CD8-positive, alpha-beta memory T cell (primary cell): ENCODE results near the gene ZNF544. TPM values are rescaled to one million over a fixed set of nuclear protein-coding genes. Genes with fewer than 3 reads are reported as not detected.
A peak's percentile ranks its signal among the peaks of the same experiment; 100 is the strongest.

Experiments used
- CTCF ChIA-PET: fragments of 350-600 bp; sonication (Branson Sonifier 250); formaldehyde crosslinking; loops from one replicate; lab custom pipeline; 2021; ENCODE audit warnings: antibody characterized with exemption; lab: Charles Lee
- POLR2A ChIA-PET: fragments of 350-600 bp; sonication (Branson Sonifier 250); formaldehyde crosslinking; loops from one replicate; lab custom pipeline; 2021; ENCODE audit warnings: antibody characterized with exemption; lab: Charles Lee
- DNase-seq, 5 donors: peaks; one replicate each; pipeline versions ENCODE4 v3.0.0 to v3.0.0-alpha.2; 2020 to 2022; ENCODE audit warnings: mixed read lengths in 1 of 5
- H3K27ac ChIP-seq: one replicate; pipeline ENCODE4 v1.7.0; 2013; ENCODE audit warnings: low read depth, mild to moderate bottlenecking, low read length, moderate library complexity
- H3K27me3 ChIP-seq: 2 replicates; pipeline ENCODE4 v1.7.0; 2013; ENCODE audit warnings: low read length, mild to moderate bottlenecking; ENCODE audit not compliant: insufficient read depth, poor library complexity, severe bottlenecking
- H3K36me3 ChIP-seq: 2 replicates; pipeline ENCODE4 v1.7.0; 2013; ENCODE audit warnings: mild to moderate bottlenecking, low read length, moderate library complexity; ENCODE audit not compliant: insufficient read depth
- H3K4me1 ChIP-seq: 2 replicates; pipeline ENCODE4 v1.7.0; 2013; ENCODE audit warnings: mild to moderate bottlenecking, low read length, moderate library complexity; ENCODE audit not compliant: insufficient read depth
- H3K4me3 ChIP-seq: 2 replicates; pipeline ENCODE4 v1.7.0; 2013; ENCODE audit warnings: mild to moderate bottlenecking, low read length
- H3K9me3 ChIP-seq: 2 replicates; pipeline ENCODE4 v1.7.0; 2013; ENCODE audit warnings: mild to moderate bottlenecking, low read length
- H3K27ac Mint-ChIP-seq, 8 donors: one replicate each; pipeline ENCODE4 v1.8.0; 2020 to 2021; ENCODE audit warnings: mixed read lengths in 8 of 8, mild to moderate bottlenecking in 6 of 8, inconsistent platforms in 3 of 8, moderate library complexity in 3 of 8
- H3K27me3 Mint-ChIP-seq, 2 donors: one replicate each; pipeline ENCODE4 v1.8.0; 2020 to 2021; ENCODE audit warnings: mixed read lengths in 2 of 2, mild to moderate bottlenecking in 1 of 2, moderate library complexity in 1 of 2
- H3K36me3 Mint-ChIP-seq, 3 donors: one replicate each; pipeline ENCODE4 v1.8.0; 2020 to 2021; ENCODE audit warnings: mixed read lengths in 3 of 3, inconsistent platforms in 1 of 3, mild to moderate bottlenecking in 1 of 3
- H3K4me1 Mint-ChIP-seq, 3 donors: one replicate each; pipeline ENCODE4 v1.8.0; 2020 to 2021; ENCODE audit warnings: mixed read lengths in 3 of 3, inconsistent platforms in 1 of 3, mild to moderate bottlenecking in 1 of 3
- H3K4me3 Mint-ChIP-seq, 7 donors: one replicate each; pipeline ENCODE4 v1.8.0; 2020 to 2021; ENCODE audit warnings: mixed read lengths in 7 of 7, mild to moderate bottlenecking in 6 of 7, moderate library complexity in 4 of 7, inconsistent platforms in 2 of 7
- H3K9me3 Mint-ChIP-seq, 5 donors: one replicate each; pipeline ENCODE4 v1.8.0; 2020 to 2022; ENCODE audit warnings: mixed read lengths in 5 of 5, mild to moderate bottlenecking in 3 of 5, moderate library complexity in 2 of 5, inconsistent platforms in 1 of 5
- polyA plus RNA-seq: library from polyadenylated mRNA; unstranded; fragments of 300-500 nt; fragmentation: Illumina TruSeq; gene quantifications from one replicate; pipeline ENCODE4 v1.2.3, GENCODE V29; 2021
- total RNA-seq, 2 experiments: library from RNA; stranded (reverse); gene quantifications; one replicate each; pipeline ENCODE4 v1.2.3, GENCODE V29; 2021

The ZNF544 gene
- total and polyA plus RNA-seq, 3 experiments from 2014 or later = 29.2 to 56.8 (median 51.8) TPM

- H3K4me3 Mint-ChIP-seq = peak overlapping the region; percentile 86 to 99 (median 97)
- no peak for DNase-seq
- peak overlapping the region; percentile 65 to 98 (median 96) for H3K27ac Mint-ChIP-seq
- Histone ChIP-seq H3K4me1 (peaks cover 12% of the 10 kb centered on the region), H3K36me3 (peaks cover 4% of the 10 kb centered on the region), H3K4me3 (peak overlapping the region; percentile 97), H3K9me3 (no peaks in the 10 kb centered on the region), H3K27ac (peak overlapping the region; percentile 82), H3K27me3 (no peaks in the 10 kb centered on the region)
- peaks cover 12 to 37% (median 30%) of the 10 kb centered on the region in 3 donors for H3K36me3 Mint-ChIP-seq
- H3K4me1 Mint-ChIP-seq = peaks cover 44 to 61% (median 54%) of the 10 kb centered on the region in 3 donors
- no peaks in the 10 kb centered on the region for H3K27me3 Mint-ChIP-seq
- POLR2A ChIA-PET = interaction anchor here (1.2 to 1.5 kb wide), 3 partner anchors 94 to 199 kb away, joined by 3 to 6 read pairs (median 3); partner anchors contain the start of genes ZNF274, ZNF446 and ZNF584
- CTCF ChIA-PET = no interaction called here
- H3K9me3 Mint-ChIP-seq = peaks cover 0 to 26% (median 11%) of the 10 kb centered on the region in 5 donors
Measured at GRCh38 chr19:58277748-58278540, 49.2 kb downstream of the ZNF544 start.

GRCh38 chr19:58278541-58279041, 49.9 kb downstream of the ZNF544 start, which contains the start of gene ZNF8:
TSS of gene ZNF8 (plus strand) at chr19:58278955. CDS start at chr19:58279082, 127 bp downstream.
- Histone ChIP-seq H3K27ac (peak within 1 kb of the TSS; percentile 82), H3K9me3 (no peaks in the 10 kb centered on the region), H3K36me3 (peaks cover 4% of the 10 kb centered on the region), H3K4me3 (peak within 1 kb of the TSS; percentile 97), H3K4me1 (peaks cover 12% of the 10 kb centered on the region), H3K27me3 (no peaks in the 10 kb centered on the region)
- Mint-ChIP-seq H3K27me3 (no peaks in the 10 kb centered on the region), H3K36me3 (peaks cover 12 to 38% (median 30%) of the 10 kb centered on the region in 3 donors), H3K4me3 (peak within 1 kb of the TSS; percentile 86 to 99 (median 97)), H3K27ac (peak within 1 kb of the TSS; percentile 65 to 98 (median 96)), H3K9me3 (peaks cover 0 to 20% (median 8%) of the 10 kb centered on the region in 5 donors), H3K4me1 (peaks cover 44 to 61% (median 54%) of the 10 kb centered on the region in 3 donors)
- POLR2A ChIA-PET = interaction anchor here (1.2 to 1.5 kb wide), 3 partner anchors 95 to 198 kb away, joined by 3 to 6 read pairs (median 3); partner anchors contain the start of genes ZNF274, ZNF446 and ZNF584
- peak; percentile 94 to 97 (median 96) for DNase-seq
- CTCF ChIA-PET = no interaction called here

GRCh38 chr19:58279042-58279924, 50.6 kb downstream of the ZNF544 start:
- Histone ChIP-seq H3K4me1 (peaks cover 12% of the 10 kb centered on the region), H3K4me3 (peak overlapping the region; percentile 97), H3K27ac (peak overlapping the region; percentile 82), H3K36me3 (peaks cover 3% of the 10 kb centered on the region), H3K27me3 (no peaks in the 10 kb centered on the region), H3K9me3 (no peaks in the 10 kb centered on the region)
- Mint-ChIP-seq H3K27ac (peak overlapping the region; percentile 65 to 98 (median 96)), H3K4me1 (peaks cover 44 to 61% (median 54%) of the 10 kb centered on the region in 3 donors), H3K4me3 (peak overlapping the region; percentile 86 to 99 (median 97)), H3K36me3 (peaks cover 10 to 36% (median 27%) of the 10 kb centered on the region in 3 donors), H3K9me3 (peaks cover 0 to 17% (median 6%) of the 10 kb centered on the region in 5 donors), H3K27me3 (no peaks in the 10 kb centered on the region)
- CTCF ChIA-PET = interaction anchor here (0.9 kb wide), 1 partner anchor 240 kb away, joined by 3 read pairs; the partner anchor contains the start of gene ZBTB45
- peak in 4 of 5 donors; percentile 11 to 58 (median 27) for DNase-seq
- POLR2A ChIA-PET = interaction anchor here (0.6 to 1.5 kb wide), 4 partner anchors 95 to 284 kb away, joined by 3 to 6 read pairs (median 3); partner anchors contain the start of genes ZNF274, ZNF446 and ZNF584

GRCh38 chr19:58279925-58280316, 51.2 kb downstream of the ZNF544 start:
- POLR2A ChIA-PET = interaction anchor here (0.6 kb wide), 1 partner anchor 284 kb away, joined by 3 read pairs; no protein-coding TSS in a partner anchor

GRCh38 chr19:58284199-58284598, 55.5 kb downstream of the ZNF544 start:
- Mint-ChIP-seq H3K27ac (no peak overlapping the region), H3K9me3 (no peaks in the 10 kb centered on the region), H3K27me3 (no peaks in the 10 kb centered on the region), H3K36me3 (peaks cover 5 to 53% (median 13%) of the 10 kb centered on the region in 3 donors), H3K4me3 (no peak overlapping the region), H3K4me1 (peaks cover 26 to 32% (median 32%) of the 10 kb centered on the region in 3 donors)
- H3K4me3 ChIP-seq = no peak overlapping the region
- no peak overlapping the region for H3K27ac ChIP-seq
- no peaks in the 10 kb centered on the region for H3K9me3 ChIP-seq
- H3K4me1 ChIP-seq = peaks cover 12% of the 10 kb centered on the region
- no peak for DNase-seq
- ChIA-PET CTCF (no interaction called here), POLR2A (no interaction called here)
- H3K27me3 ChIP-seq = no peaks in the 10 kb centered on the region
- H3K36me3 ChIP-seq = peaks cover 29% of the 10 kb centered on the region

More at GRCh38 chr19:58279925-58280316, 51.2 kb downstream of the ZNF544 start:
- Mint-ChIP-seq H3K4me3 (peak overlapping the region; percentile 86 to 99 (median 97)), H3K36me3 (peaks cover 6 to 33% (median 21%) of the 10 kb centered on the region in 3 donors), H3K9me3 (peaks cover 0 to 12% (median 3%) of the 10 kb centered on the region in 5 donors), H3K27me3 (no peaks in the 10 kb centered on the region), H3K4me1 (peaks cover 43 to 58% (median 54%) of the 10 kb centered on the region in 3 donors), H3K27ac (peak overlapping the region; percentile 3 to 97 (median 95))
- H3K4me1 ChIP-seq = peaks cover 12% of the 10 kb centered on the region
- H3K9me3 ChIP-seq = no peaks in the 10 kb centered on the region
- H3K27ac ChIP-seq = peak overlapping the region; percentile 82
- H3K36me3 ChIP-seq = no peaks in the 10 kb centered on the region
- H3K4me3 ChIP-seq = peak overlapping the region; percentile 97
- CTCF ChIA-PET = interaction anchor here (0.9 kb wide), 1 partner anchor 240 kb away, joined by 3 read pairs; the partner anchor contains the start of gene ZBTB45
- no peak for DNase-seq
- H3K27me3 ChIP-seq = no peaks in the 10 kb centered on the region

- POLR2A ChIA-PET = no interaction called here
Measured at GRCh38 chr19:58291943-58292342, 63.2 kb downstream of the ZNF544 start.

More at GRCh38 chr19:58291943-58292342, 63.2 kb downstream of the ZNF544 start:
- H3K27me3 Mint-ChIP-seq = peaks cover 0 to 3% of the 10 kb centered on the region in 2 donors
- no peak overlapping the region for H3K27ac ChIP-seq
- H3K4me1 Mint-ChIP-seq = no peaks in the 10 kb centered on the region
- H3K27me3 ChIP-seq = no peaks in the 10 kb centered on the region
- H3K9me3 Mint-ChIP-seq = peaks cover 0 to 32% (median 23%) of the 10 kb centered on the region in 5 donors
- peaks cover 24% of the 10 kb centered on the region for H3K9me3 ChIP-seq
- H3K4me1 ChIP-seq = no peaks in the 10 kb centered on the region
- peaks cover 32 to 80% (median 64%) of the 10 kb centered on the region in 3 donors for H3K36me3 Mint-ChIP-seq
- DNase-seq = no peak
- CTCF ChIA-PET = no interaction called here
- H3K4me3 ChIP-seq = no peak overlapping the region
- no peak overlapping the region for H3K4me3 Mint-ChIP-seq
- H3K27ac Mint-ChIP-seq = peak overlapping the region in 1 of 8 donors; percentile 93
- peaks cover 34% of the 10 kb centered on the region for H3K36me3 ChIP-seq
